ENCODE data around the gene MICAL3. TPM values are rescaled to one million over a fixed set of nuclear protein-coding genes. Genes with fewer than 3 reads are reported as not detected.

MICAL3 gene
- polyA plus RNA-seq, 1 of the 3 experiments (the other 2 are of a cell fraction) = 83.1 TPM

- DNase-seq = no peak
- peaks cover 6 to 62% of the 10 kb centered on the region in 2 experiments for H3K36me3 ChIP-seq (replicated peaks in 1 of 2; ENCODE audit: control insufficient read depth in 1 of 2, insufficient read depth in 2 of 2, low read length in 1 of 2)
- no peaks in the 10 kb centered on the region for H3K27me3 ChIP-seq (ENCODE audit: insufficient read depth)
- no peak overlapping the region for H3K4me3 ChIP-seq (ENCODE audit: low read depth in 2 of 2, low read length in 1 of 2)
- H2AFZ ChIP-seq (ENCODE audit: low read depth) = no peak overlapping the region
- no peaks in the 10 kb centered on the region for H4K20me1 ChIP-seq (ENCODE audit: insufficient read depth)
- no peak overlapping the region for H3K27ac ChIP-seq (ENCODE audit: low read depth in 2 of 2, low read length in 1 of 2)
- ChIA-PET CTCF (interaction anchor here (0.6 to 7.4 kb wide), 5 partner anchors 12 to 243 kb away, joined by 3 to 186 read pairs (median 4); partner anchors contain the start of gene PEX26), POLR2A (no interaction called here)
- no peak overlapping the region for H3K9ac ChIP-seq
- no peaks in the 10 kb centered on the region for H3K9me2 ChIP-seq
- peaks cover 0 to 9% of the 10 kb centered on the region in 2 experiments; a peak in 1 of 4 replicates for H3K4me1 ChIP-seq (ENCODE audit: control insufficient read depth in 1 of 2, insufficient read depth in 2 of 2, low read depth in 1 of 2, low read length in 1 of 2)
- H3K9me3 ChIP-seq = no peaks in the 10 kb centered on the region
- H3K4me2 ChIP-seq = no peak overlapping the region
- TF ChIP-seq MEF2A (IDR thresholded peaks at IDR 0.05; ENCODE audit: borderline replicate concordance, low read depth) (no peak), MXI1 (IDR thresholded peaks at IDR 0.05; ENCODE audit: low read depth, low read length) (no peak), ZBTB33 (IDR thresholded peaks at IDR 0.05; ENCODE audit: borderline replicate concordance, low read depth) (no peak), USF1 (IDR thresholded peaks at IDR 0.05; ENCODE audit: borderline replicate concordance, low read depth) (no peak), TCF12 (IDR thresholded peaks at IDR 0.05) (no peak), POLR2AphosphoS5 (IDR thresholded peaks at IDR 0.05; ENCODE audit: low read depth, low read length) (no peak), TAF1 (IDR thresholded peaks at IDR 0.05; ENCODE audit: borderline replicate concordance, low read depth, low read length) (no peak), EZH2phosphoT487 (IDR thresholded peaks at IDR 0.05; ENCODE audit: borderline replicate concordance, low read depth) (no peak)
- TF ChIP-seq, protein P1, sequence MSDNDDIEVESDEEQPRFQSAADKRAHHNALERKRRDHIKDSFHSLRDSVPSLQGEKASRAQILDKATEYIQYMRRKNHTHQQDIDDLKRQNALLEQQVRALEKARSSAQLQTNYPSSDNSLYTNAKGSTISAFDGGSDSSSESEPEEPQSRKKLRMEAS (IDR thresholded peaks at IDR 0.05; ENCODE audit: low read depth) = no peak
- H3K79me2 ChIP-seq (ENCODE audit: insufficient read depth) = no peaks in the 10 kb centered on the region
- H3F3A ChIP-seq (replicated peaks; ENCODE audit: insufficient read depth) = peaks cover 5% of the 10 kb centered on the region
- WGBS (ENCODE audit: low lambda C conversion rate) = 74% methylated on average over 3 of the region's 10 CpGs
Measured at GRCh38 chr22:17832665-17833064, 191.7 kb downstream of the MICAL3 start.

- H3F3A ChIP-seq (replicated peaks; ENCODE audit: insufficient read depth) = peaks cover 5% of the 10 kb centered on the region
- 94% methylated on average over 17 of the region's 17 CpGs for WGBS (ENCODE audit: low lambda C conversion rate)
- no peaks in the 10 kb centered on the region for H3K9me2 ChIP-seq
- H3K4me3 ChIP-seq (ENCODE audit: low read depth in 2 of 2, low read length in 1 of 2) = no peak overlapping the region
- no peak overlapping the region for H2AFZ ChIP-seq (ENCODE audit: low read depth)
- no peaks in the 10 kb centered on the region for H3K9me3 ChIP-seq
- no peak for DNase-seq
- peaks cover 0 to 9% of the 10 kb centered on the region in 2 experiments; a peak in 1 of 4 replicates for H3K4me1 ChIP-seq (ENCODE audit: control insufficient read depth in 1 of 2, insufficient read depth in 2 of 2, low read depth in 1 of 2, low read length in 1 of 2)
- no peaks in the 10 kb centered on the region for H3K27me3 ChIP-seq (ENCODE audit: insufficient read depth)
- H3K36me3 ChIP-seq (replicated peaks in 1 of 2; ENCODE audit: control insufficient read depth in 1 of 2, insufficient read depth in 2 of 2, low read length in 1 of 2) = peaks cover 6 to 66% of the 10 kb centered on the region in 2 experiments
- TF ChIP-seq RXRA (IDR thresholded peaks at IDR 0.05; ENCODE audit: borderline replicate concordance, low read depth) (no peak), IRF3 (IDR thresholded peaks at IDR 0.05; ENCODE audit: low read depth, low read length) (no peak), EZH2phosphoT487 (IDR thresholded peaks at IDR 0.05; ENCODE audit: borderline replicate concordance, low read depth) (no peak), CHD2 (IDR thresholded peaks at IDR 0.05; ENCODE audit: low read length, partially characterized antibody) (no peak), MXI1 (IDR thresholded peaks at IDR 0.05; ENCODE audit: low read depth, low read length) (no peak), ELF1 (IDR thresholded peaks at IDR 0.05) (no peak)
- POLR2A ChIA-PET = no interaction called here
- no peak overlapping the region for H3K27ac ChIP-seq (ENCODE audit: low read depth in 2 of 2, low read length in 1 of 2)
- CTCF ChIA-PET = interaction anchor here (0.6 to 7.4 kb wide), 13 partner anchors 13 to 244 kb away, joined by 3 to 186 read pairs (median 6); partner anchors contain the start of gene PEX26
- no peak overlapping the region for H3K4me2 ChIP-seq
- H4K20me1 ChIP-seq (ENCODE audit: insufficient read depth) = no peaks in the 10 kb centered on the region
- no peaks in the 10 kb centered on the region for H3K79me2 ChIP-seq (ENCODE audit: insufficient read depth)
- H3K9ac ChIP-seq = no peak overlapping the region
Measured at GRCh38 chr22:17831501-17832251, 192.7 kb downstream of the MICAL3 start.
